HL-60 (cell line): Measurements from ENCODE around the gene NPEPL1.

ENCODE experiments used
- DNase-seq, 2 experiments: peaks; one replicate each; pipeline ENCODE4 v3.0.0-alpha.2; 2010 to 2020; ENCODE audit warnings: low read depth in 1 of 2, low spot score in 1 of 2
- H3K27ac ChIP-seq: fragments of 250-450 bp; sonication (Bioruptor Pico); replicated peaks from 2 replicates; pipeline ENCODE4 v1.5.1; 2020; ENCODE audit warnings: mild to moderate bottlenecking, moderate library complexity
- H3K27me3 ChIP-seq: fragments of 250-450 bp; sonication (Bioruptor Pico); 2 replicates; pipeline ENCODE4 v1.5.1; 2021; ENCODE audit warnings: mild to moderate bottlenecking, moderate library complexity; ENCODE audit not compliant: insufficient read depth, poor library complexity, severe bottlenecking
- H3K4me3 ChIP-seq: replicated peaks from 2 replicates; pipeline ENCODE4 v1.5.1; 2011; ENCODE audit warnings: mild to moderate bottlenecking, control low read depth, low read length; ENCODE audit not compliant: insufficient read depth
- GABPA ChIP-seq: IDR thresholded peaks from 2 replicates; pipeline ENCODE4 v1.6.1; 2012; ENCODE audit warnings: low read depth
- POLR2AphosphoS5 ChIP-seq: IDR thresholded peaks from 2 replicates; pipeline ENCODE4 v1.6.1; 2012; ENCODE audit warnings: low read depth
- SPI1 ChIP-seq: IDR thresholded peaks from 2 replicates; pipeline ENCODE4 v1.6.1; 2012; ENCODE audit warnings: low read depth, mild to moderate bottlenecking, borderline replicate concordance
- TF ChIP-seq, protein P1 (sequence below): IDR thresholded peaks from one replicate; pipeline ENCODE4 v1.5.1; 2011; ENCODE audit warnings: low read length, control low read depth, inconsistent platforms; ENCODE audit not compliant: insufficient read depth
- TF ChIP-seq, protein P2 (sequence below): IDR thresholded peaks from 2 replicates; pipeline ENCODE4 v1.6.1; 2012; ENCODE audit warnings: low read depth; ENCODE audit not compliant: insufficient replicate concordance

Gene NPEPL1

DNA sequence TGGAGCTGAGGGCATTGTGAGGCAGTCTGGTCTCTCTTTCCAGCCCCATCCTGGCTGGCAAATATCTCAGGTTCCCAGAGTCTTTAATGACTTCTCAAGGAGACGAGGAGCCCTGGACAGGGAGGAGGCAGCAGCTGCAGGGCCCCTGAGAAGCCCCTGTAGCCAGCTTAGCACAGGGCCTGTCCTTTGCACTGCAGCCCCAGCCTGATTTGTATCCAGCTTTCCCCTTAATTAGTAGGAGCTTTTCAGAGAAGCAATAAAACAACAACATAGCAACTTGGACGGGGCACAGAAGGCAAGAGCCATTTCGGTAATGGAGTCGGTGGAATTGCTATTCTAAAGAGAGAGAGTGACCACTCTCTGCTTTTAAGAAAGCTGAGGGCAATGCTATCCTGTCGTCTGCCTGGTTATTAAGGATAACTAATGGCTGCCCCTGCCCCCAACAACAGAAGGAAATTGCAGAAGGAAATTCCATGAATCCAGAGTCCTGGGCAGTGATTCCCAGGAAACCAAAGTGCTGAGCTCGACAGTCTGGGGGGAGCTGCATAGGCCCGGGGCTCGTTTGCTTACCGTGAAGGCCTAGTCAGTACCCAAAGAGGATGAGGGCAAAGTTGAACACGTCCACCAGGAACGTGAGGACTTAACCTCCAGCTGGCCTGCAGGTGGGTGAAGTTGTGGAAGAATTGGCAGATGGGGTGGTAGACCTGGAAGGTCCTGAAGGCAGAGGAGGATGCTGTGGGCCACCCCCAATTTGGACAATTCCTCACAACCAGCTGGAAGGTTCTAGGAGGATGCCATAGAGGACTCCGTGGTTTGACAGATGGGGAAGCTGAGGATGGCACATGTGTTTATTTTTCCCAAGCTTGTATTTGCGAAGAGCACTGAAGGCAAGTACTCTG is 50.3 kb downstream of the NPEPL1 start:
- Histone ChIP-seq H3K27ac (no peak overlapping the region), H3K27me3 (peaks cover 4% of the 10 kb centered on the region), H3K4me3 (no peak overlapping the region)
- no peak for DNase-seq
- TF ChIP-seq POLR2AphosphoS5 (no peak), GABPA (no peak), SPI1 (no peak)
- TF ChIP-seq, protein P1, sequence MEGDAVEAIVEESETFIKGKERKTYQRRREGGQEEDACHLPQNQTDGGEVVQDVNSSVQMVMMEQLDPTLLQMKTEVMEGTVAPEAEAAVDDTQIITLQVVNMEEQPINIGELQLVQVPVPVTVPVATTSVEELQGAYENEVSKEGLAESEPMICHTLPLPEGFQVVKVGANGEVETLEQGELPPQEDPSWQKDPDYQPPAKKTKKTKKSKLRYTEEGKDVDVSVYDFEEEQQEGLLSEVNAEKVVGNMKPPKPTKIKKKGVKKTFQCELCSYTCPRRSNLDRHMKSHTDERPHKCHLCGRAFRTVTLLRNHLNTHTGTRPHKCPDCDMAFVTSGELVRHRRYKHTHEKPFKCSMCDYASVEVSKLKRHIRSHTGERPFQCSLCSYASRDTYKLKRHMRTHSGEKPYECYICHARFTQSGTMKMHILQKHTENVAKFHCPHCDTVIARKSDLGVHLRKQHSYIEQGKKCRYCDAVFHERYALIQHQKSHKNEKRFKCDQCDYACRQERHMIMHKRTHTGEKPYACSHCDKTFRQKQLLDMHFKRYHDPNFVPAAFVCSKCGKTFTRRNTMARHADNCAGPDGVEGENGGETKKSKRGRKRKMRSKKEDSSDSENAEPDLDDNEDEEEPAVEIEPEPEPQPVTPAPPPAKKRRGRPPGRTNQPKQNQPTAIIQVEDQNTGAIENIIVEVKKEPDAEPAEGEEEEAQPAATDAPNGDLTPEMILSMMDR, result no peak
- TF ChIP-seq, protein P2, sequence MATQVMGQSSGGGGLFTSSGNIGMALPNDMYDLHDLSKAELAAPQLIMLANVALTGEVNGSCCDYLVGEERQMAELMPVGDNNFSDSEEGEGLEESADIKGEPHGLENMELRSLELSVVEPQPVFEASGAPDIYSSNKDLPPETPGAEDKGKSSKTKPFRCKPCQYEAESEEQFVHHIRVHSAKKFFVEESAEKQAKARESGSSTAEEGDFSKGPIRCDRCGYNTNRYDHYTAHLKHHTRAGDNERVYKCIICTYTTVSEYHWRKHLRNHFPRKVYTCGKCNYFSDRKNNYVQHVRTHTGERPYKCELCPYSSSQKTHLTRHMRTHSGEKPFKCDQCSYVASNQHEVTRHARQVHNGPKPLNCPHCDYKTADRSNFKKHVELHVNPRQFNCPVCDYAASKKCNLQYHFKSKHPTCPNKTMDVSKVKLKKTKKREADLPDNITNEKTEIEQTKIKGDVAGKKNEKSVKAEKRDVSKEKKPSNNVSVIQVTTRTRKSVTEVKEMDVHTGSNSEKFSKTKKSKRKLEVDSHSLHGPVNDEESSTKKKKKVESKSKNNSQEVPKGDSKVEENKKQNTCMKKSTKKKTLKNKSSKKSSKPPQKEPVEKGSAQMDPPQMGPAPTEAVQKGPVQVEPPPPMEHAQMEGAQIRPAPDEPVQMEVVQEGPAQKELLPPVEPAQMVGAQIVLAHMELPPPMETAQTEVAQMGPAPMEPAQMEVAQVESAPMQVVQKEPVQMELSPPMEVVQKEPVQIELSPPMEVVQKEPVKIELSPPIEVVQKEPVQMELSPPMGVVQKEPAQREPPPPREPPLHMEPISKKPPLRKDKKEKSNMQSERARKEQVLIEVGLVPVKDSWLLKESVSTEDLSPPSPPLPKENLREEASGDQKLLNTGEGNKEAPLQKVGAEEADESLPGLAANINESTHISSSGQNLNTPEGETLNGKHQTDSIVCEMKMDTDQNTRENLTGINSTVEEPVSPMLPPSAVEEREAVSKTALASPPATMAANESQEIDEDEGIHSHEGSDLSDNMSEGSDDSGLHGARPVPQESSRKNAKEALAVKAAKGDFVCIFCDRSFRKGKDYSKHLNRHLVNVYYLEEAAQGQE, result no peak

DNA sequence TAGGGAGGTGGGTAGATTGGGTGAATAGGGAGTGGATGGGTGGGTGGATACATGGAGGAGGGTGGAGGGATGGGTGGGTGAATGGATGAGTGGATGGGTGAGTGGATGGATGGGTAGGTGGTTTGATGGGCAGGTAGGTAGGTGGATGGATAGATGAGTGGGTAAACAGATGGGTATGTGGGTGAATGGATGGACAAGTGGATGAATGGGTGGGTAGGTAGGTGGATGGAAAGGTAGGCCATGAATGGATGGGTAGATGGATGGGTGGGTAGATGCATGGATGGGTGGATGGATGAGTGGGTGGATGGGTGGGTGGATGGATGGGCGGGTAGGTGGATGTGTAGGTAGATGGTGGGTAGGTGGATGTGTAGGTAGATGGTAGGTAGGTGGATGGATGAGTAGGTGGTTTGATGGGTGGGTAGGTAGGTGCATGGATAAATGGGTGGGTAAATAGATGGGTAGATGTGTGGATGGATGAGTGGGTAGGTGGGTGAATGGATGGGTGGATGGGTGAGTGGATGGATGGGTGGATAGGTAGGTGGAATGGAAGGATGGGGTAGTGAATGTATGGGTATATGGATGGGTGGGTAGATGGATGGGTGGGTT is 51.4 kb downstream of the NPEPL1 start:
- DNase-seq, result no peak
- TF ChIP-seq, protein P2, result no peak
- TF ChIP-seq POLR2AphosphoS5, result no peak
- H3K27me3 ChIP-seq, result no peaks in the 10 kb centered on the region

DNA sequence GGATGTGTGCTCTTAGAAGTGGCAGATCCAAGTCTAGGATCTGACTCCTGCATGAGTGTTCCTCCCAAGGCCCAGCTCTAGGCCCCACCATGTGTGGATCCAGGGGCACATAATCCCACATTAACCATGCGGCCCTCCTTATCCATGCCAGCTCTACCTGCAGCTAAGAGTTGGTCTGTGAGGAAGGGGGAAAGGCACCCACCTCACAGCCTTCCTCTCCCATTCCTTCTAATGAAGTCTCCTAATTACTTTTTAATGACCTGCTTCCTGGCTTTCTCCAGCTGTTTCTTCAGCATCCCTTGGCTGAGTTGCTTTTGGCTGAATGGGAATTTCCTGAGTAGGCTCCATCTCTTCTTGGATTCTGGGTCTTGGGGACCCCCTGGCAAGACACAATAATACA is 52.2 kb downstream of the NPEPL1 start:
- TF ChIP-seq GABPA, result no peak
- no peak for TF ChIP-seq POLR2AphosphoS5
- no peak for TF ChIP-seq SPI1
- TF ChIP-seq, protein P2, result no peak
- TF ChIP-seq, protein P1, result no peak
- no peak overlapping the region for H3K4me3 ChIP-seq
- no peak for DNase-seq
- no peaks in the 10 kb centered on the region for H3K27me3 ChIP-seq
- no peak overlapping the region for H3K27ac ChIP-seq

More for the DNA sequence above, 51.4 kb downstream of the NPEPL1 start:
- no peak overlapping the region for H3K27ac ChIP-seq
- H3K4me3 ChIP-seq, result no peak overlapping the region
